Measurements from ENCODE around the gene RELA. TPM values are rescaled to one million over a fixed set of nuclear protein-coding genes. Genes with fewer than 3 reads are reported as not detected.
A peak's percentile ranks its signal among the peaks of the same experiment; 100 is the strongest.

RELA gene
- total RNA-seq, 1 donor from 2014 or later, result 119 TPM

DNA sequence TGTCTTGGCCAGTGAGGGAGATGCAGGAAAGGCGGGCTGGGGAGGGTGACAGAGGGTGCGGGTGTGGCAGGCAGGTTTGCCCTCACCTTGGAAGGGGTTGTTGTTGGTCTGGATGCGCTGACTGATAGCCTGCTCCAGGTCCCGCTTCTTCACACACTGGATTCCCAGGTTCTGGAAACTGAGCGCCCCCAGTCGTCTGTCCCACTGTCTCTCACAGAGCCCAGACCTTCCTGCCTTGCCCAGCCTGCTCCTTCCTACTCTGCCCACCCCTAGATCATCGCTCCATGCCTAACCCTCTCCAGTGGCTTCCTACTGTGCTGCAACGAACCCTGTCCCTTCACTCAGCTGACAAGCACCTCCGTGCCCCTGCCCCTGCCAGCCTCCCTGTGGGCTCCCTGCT lies 2.7 kb downstream of the RELA start:
- TF ChIP-seq, protein P1, sequence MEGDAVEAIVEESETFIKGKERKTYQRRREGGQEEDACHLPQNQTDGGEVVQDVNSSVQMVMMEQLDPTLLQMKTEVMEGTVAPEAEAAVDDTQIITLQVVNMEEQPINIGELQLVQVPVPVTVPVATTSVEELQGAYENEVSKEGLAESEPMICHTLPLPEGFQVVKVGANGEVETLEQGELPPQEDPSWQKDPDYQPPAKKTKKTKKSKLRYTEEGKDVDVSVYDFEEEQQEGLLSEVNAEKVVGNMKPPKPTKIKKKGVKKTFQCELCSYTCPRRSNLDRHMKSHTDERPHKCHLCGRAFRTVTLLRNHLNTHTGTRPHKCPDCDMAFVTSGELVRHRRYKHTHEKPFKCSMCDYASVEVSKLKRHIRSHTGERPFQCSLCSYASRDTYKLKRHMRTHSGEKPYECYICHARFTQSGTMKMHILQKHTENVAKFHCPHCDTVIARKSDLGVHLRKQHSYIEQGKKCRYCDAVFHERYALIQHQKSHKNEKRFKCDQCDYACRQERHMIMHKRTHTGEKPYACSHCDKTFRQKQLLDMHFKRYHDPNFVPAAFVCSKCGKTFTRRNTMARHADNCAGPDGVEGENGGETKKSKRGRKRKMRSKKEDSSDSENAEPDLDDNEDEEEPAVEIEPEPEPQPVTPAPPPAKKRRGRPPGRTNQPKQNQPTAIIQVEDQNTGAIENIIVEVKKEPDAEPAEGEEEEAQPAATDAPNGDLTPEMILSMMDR (IDR thresholded peaks at IDR 0.05), result no peak
- peak overlapping the region; percentile 59 for H3K27ac Mint-ChIP-seq
- peak overlapping the region; percentile 11 for H3K4me3 Mint-ChIP-seq
- intact Hi-C loops (cut with micrococcal nuclease), result loop anchor here (5.0 kb wide), 1 partner anchor 342 kb away; the partner anchor contains the start of genes BANF1 and EIF1AD
- CTCF ChIA-PET, result no interaction called here
- H3K36me3 Mint-ChIP-seq (ENCODE audit: low read depth), result peaks cover 62% of the 10 kb centered on the region
- H3K4me1 Mint-ChIP-seq, result peaks cover 43% of the 10 kb centered on the region
- no peaks in the 10 kb centered on the region for H3K27me3 Mint-ChIP-seq
- ATAC-seq (ENCODE audit: low read depth) (no peak), DNase-seq (no peak)
- H3K9me3 Mint-ChIP-seq, result no peaks in the 10 kb centered on the region
- POLR2A ChIA-PET, result interaction anchor here (0.8 to 19.4 kb wide), 4 partner anchors 22 to 53 kb away, joined by 3 to 617 read pairs (median 4); partner anchors contain the start of genes KAT5, PCNX3 and SIPA1

DNA sequence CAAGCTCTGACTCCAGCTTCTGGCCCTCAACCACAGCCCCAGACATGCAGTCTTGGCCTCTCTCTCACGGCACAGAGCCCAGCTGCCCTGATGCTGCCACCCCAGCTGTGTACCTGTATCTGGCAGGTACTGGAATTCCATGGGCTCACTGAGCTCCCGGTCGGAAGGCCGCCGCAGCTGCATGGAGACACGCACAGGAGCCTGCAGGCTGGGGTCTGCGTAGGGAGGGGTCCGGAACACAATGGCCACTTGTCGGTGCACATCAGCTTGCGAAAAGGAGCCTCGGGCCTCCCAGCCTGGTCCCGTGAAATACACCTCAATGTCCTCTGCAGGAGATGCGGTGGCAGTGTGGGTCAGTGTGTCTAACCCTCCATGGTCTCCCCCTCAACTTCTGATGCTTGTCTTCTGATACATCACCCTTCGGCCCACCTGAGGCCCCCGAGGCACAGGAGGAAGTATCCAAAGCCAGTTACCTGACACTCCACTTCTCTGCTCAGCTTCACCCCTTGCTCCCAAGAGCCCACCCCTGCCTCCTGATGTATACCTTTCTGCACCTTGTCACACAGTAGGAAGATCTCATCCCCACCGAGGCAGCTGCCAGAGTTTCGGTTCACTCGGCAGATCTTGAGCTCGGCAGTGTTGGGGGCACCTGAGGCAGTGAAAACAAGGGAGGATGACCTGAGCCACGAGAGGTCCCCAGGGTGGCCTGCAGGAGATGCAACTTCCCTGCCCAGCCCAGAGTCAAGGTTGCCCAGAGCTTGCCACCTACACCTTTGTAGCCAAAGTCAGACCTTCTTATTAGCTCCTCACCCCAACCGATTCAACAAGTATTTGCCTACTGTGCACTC lies 4.3 kb downstream of the RELA start:
- Mint-ChIP-seq H3K4me3 (no peak overlapping the region), H3K27ac (no peak overlapping the region), H3K9me3 (no peaks in the 10 kb centered on the region), H3K27me3 (no peaks in the 10 kb centered on the region), H3K36me3 (ENCODE audit: low read depth) (peaks cover 73% of the 10 kb centered on the region), H3K4me1 (peaks cover 41% of the 10 kb centered on the region)
- ChIA-PET CTCF (no interaction called here), POLR2A (interaction anchor here (1.1 to 19.4 kb wide), 2 partner anchors 10 to 20 kb away, joined by 9 to 617 read pairs; partner anchors contain the start of gene SIPA1)
- no peak for DNase-seq
- no peak for ATAC-seq (ENCODE audit: low read depth)
- intact Hi-C loops (cut with micrococcal nuclease), result no loop called here
- TF ChIP-seq, protein P1 (IDR thresholded peaks at IDR 0.05), result no peak

DNA sequence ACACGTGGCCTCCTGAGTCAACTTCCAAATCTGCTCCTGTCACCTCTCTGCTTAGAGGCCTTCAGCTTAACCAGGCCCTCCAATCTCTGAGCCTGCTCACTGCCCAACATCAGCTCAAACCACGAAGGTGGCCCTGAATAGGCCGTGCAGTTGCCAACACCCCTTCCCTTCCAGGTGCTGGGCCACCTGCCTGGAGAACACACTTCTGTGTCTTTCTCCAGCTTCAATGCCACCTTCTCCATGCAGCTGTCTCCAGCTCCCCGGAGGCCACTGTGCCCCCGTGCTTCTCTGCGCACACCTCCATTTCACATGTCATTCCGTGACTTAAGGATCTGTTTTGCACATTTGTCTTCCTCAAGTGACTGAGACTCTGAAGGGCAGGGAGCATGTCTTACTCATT lies 5.3 kb downstream of the RELA start:
- ATAC-seq (ENCODE audit: low read depth) (no peak), DNase-seq (no peak)
- TF ChIP-seq, protein P1 (IDR thresholded peaks at IDR 0.05), result no peak
- CTCF ChIA-PET, result interaction anchor here (1.4 kb wide), 1 partner anchor 19 kb away, joined by 3 read pairs; the partner anchor contains the start of gene SIPA1
- POLR2A ChIA-PET, result interaction anchor here (19.4 kb wide), 1 partner anchor 19 kb away, joined by 617 read pairs; the partner anchor contains the start of gene SIPA1
- H3K9me3 Mint-ChIP-seq, result no peaks in the 10 kb centered on the region
- H3K4me1 Mint-ChIP-seq, result peaks cover 49% of the 10 kb centered on the region
- no peaks in the 10 kb centered on the region for H3K27me3 Mint-ChIP-seq
- H3K36me3 Mint-ChIP-seq (ENCODE audit: low read depth), result peaks cover 78% of the 10 kb centered on the region
- intact Hi-C loops (cut with micrococcal nuclease), result no loop called here
- no peak overlapping the region for H3K27ac Mint-ChIP-seq
- no peak overlapping the region for H3K4me3 Mint-ChIP-seq

DNA sequence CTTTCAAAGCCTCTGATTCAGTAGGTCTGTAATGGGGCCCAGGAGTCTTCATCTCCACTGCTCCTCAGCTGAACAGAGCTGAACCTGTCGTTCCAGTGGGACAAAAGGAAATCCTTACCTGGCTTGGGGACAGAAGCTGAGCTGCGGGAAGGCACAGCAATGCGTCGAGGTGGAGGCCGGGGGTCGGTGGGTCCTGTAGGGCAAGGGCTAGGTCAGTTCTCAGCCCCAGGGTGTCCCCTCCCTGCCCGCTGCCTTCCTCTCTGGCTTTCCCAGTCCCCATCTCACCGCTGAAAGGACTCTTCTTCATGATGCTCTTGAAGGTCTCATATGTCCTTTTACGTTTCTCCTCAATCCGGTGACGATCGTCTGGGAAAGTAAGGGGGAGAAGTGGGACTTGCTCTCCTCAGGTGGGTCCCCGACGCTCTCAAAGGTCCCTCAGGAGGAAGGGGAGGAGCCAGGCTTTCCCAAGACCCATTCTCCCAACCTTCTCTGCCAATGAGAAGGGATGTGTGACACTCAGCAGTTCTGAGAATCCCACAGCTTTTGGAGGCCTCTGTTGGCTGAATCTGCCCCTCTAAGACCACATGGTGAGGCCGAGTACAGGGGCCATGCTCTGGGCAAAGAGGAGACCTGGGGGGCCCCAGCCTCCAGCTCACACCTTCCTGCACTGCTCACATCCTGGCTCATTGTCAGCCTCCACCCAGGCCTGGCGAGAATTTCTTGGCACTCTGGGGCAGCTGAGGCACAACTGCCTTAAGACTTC lies 7.0 kb downstream of the RELA start:
- TF ChIP-seq, protein P1 (IDR thresholded peaks at IDR 0.05), result no peak
- ChIA-PET CTCF (interaction anchor here (0.6 to 0.8 kb wide), 2 partner anchors 203 to 691 kb away, joined by 3 read pairs; partner anchors contain the start of gene B4GAT1), POLR2A (interaction anchor here (1.0 to 19.4 kb wide), 2 partner anchors 18 to 40 kb away, joined by 3 to 617 read pairs; partner anchors contain the start of genes PCNX3 and SIPA1)
- no peak for DNase-seq
- Mint-ChIP-seq H3K4me3 (no peak overlapping the region), H3K27ac (no peak overlapping the region), H3K36me3 (ENCODE audit: low read depth) (peaks cover 88% of the 10 kb centered on the region), H3K27me3 (no peaks in the 10 kb centered on the region), H3K4me1 (peaks cover 56% of the 10 kb centered on the region), H3K9me3 (no peaks in the 10 kb centered on the region)
- intact Hi-C loops (cut with micrococcal nuclease), result no loop called here
- no peak for ATAC-seq (ENCODE audit: low read depth)
